Hepatocyte (in vitro differentiated cells): ENCODE results near the gene PHKG1. TPM values are rescaled to one million over a fixed set of nuclear protein-coding genes. Genes with fewer than 3 reads are reported as not detected.
"Not testable (repeated sequence)": the region's sequence is repeated elsewhere in the genome, so short reads cannot be mapped to it uniquely, and the experiment has no call there.

ENCODE experiments used
- DNase-seq: peaks from one replicate; pipeline ENCODE4 v3.0.0-alpha.2; 2016; ENCODE audit warnings: low spot score
- H2AFZ ChIP-seq: fragments of 200-600 bp; sonication (generic); 2 replicates; pipeline ENCODE4 v1.6.0; 2016; ENCODE audit warnings: antibody characterized with exemption, mild to moderate bottlenecking
- H3K27ac ChIP-seq: fragments of 200-600 bp; sonication (generic); 2 replicates; pipeline ENCODE4 v1.5.1; 2016; ENCODE audit warnings: mild to moderate bottlenecking
- H3K27me3 ChIP-seq: fragments of 200-600 bp; sonication (generic); 2 replicates; pipeline ENCODE4 v1.6.1; 2016
- H3K36me3 ChIP-seq: fragments of 200-600 bp; sonication (generic); replicated peaks from 2 replicates; pipeline ENCODE4 v1.5.1; 2016; ENCODE audit warnings: low read depth; ENCODE audit not compliant: insufficient read depth
- H3K4me1 ChIP-seq: fragments of 200-600 bp; sonication (generic); 2 replicates; pipeline ENCODE4 v1.5.1; 2016; ENCODE audit warnings: mild to moderate bottlenecking, moderate library complexity; ENCODE audit not compliant: insufficient read depth
- H3K4me2 ChIP-seq: fragments of 200-600 bp; sonication (generic); 2 replicates; pipeline ENCODE4 v1.6.0; 2016
- H3K4me3 ChIP-seq: fragments of 200-600 bp; sonication (generic); 2 replicates; pipeline ENCODE4 v1.5.1; 2016; ENCODE audit warnings: mild to moderate bottlenecking
- H3K79me2 ChIP-seq: fragments of 200-600 bp; sonication (generic); 2 replicates; pipeline ENCODE4 v1.6.0; 2017; ENCODE audit warnings: mild to moderate bottlenecking
- H3K9me2 ChIP-seq: fragments of 200-600 bp; sonication (generic); replicated peaks from 2 replicates; pipeline ENCODE4 v1.6.0; 2017; ENCODE audit warnings: mild to moderate bottlenecking; ENCODE audit not compliant: insufficient read depth
- H3K9me3 ChIP-seq: fragments of 200-600 bp; sonication (generic); 2 replicates; pipeline ENCODE4 v1.5.1; 2016; ENCODE audit warnings: low read depth, mild to moderate bottlenecking
- H4K20me1 ChIP-seq: fragments of 200-600 bp; sonication (generic); 2 replicates; pipeline ENCODE4 v1.6.0; 2016; ENCODE audit warnings: mild to moderate bottlenecking; ENCODE audit not compliant: insufficient read depth, poor library complexity, severe bottlenecking
- EZH2 ChIP-seq: fragments of 200-600 bp; sonication (generic); IDR thresholded peaks from 2 replicates; pipeline ENCODE4 v1.6.1; 2016; ENCODE audit warnings: antibody characterized with exemption, mild to moderate bottlenecking, borderline replicate concordance
- EZH2phosphoT487 ChIP-seq: fragments of 200-600 bp; sonication (generic); IDR thresholded peaks from one replicate; pipeline ENCODE4 v1.6.1; 2018; ENCODE audit warnings: antibody characterized with exemption, mild to moderate bottlenecking, low read depth, moderate library complexity; ENCODE audit not compliant: unreplicated experiment, severe bottlenecking
- WGBS: methylation state at CpG from one replicate; pipeline ENCODE4 v1.1.6; 2016; ENCODE audit warnings: low lambda C conversion rate; ENCODE audit errors: missing lambda C conversion rate; 5-methylcytosine and 5-hydroxymethylcytosine counted together
- polyA plus RNA-seq: library from polyadenylated mRNA; unstranded; fragments of >200 nt; fragmentation: Nextera tagmentation; extraction: Ambion mirVana; gene quantifications from 2 replicates; pipeline ENCODE4 v1.2.1, GENCODE V29; 2016
- total RNA-seq: library from RNA; depleted of rRNA; stranded (reverse); fragments of >200 nt; gene quantifications from 2 replicates; pipeline ENCODE4 v1.2.3, GENCODE V29; 2014
- TF ChIP-seq, protein P1 (sequence below): fragments of 200-600 bp; sonication (generic); IDR thresholded peaks from 2 replicates; pipeline ENCODE4 v1.5.1; 2016; ENCODE audit warnings: antibody characterized with exemption, mild to moderate bottlenecking; ENCODE audit not compliant: poor library complexity

PHKG1 gene
- total RNA-seq (not detected in 2 replicates), polyA plus RNA-seq (0.13 and 0.28 TPM in 2 replicates)

DNA sequence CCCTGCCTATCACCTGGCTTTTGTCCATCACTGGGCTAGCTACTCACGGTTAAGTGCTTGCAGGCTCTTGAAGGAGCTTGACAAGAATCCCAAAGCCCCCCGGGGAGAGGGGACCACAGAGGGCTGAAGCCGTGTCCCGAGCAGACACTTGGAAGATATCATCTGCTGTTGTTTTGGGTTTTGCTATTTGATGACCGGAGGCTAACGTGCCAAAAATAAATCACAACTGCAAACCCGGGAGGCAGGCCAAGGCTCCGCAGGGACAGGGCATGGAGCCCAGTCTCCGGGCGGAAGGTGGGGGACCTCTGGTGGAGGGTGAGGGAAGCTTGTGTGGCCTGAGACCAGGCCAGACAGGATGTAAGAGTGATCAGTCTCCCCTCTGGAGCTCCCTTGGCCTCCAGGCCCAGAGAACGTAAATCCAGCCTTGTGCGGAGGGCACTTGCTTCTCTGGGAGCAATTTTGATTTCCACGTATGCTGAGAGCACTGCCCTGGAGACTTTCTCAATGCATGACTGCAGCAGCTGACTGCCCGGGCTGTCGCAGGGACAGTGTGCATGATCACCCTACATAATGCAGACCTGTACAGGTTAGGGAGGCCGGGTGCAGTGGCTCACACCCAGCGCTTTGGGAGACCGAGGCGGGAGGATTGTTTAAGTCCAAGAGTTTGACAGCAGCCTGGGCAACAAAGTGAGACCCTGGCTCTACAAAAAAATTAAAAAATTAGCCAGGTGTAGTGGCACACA lies at the start of gene PHKG1:
Gene PHKG1 (minus strand): TSS at position 164 of the 743 bp plus-strand sequence. CDS start 4,011 bp downstream, outside the sequence.
- H2AFZ ChIP-seq, result no peak within 1 kb of the TSS
- H3K9me2 ChIP-seq, result no peaks in the 10 kb centered on the region
- H3K27ac ChIP-seq, result no peak within 1 kb of the TSS
- no peaks in the 10 kb centered on the region for H3K79me2 ChIP-seq
- no peak for TF ChIP-seq EZH2
- no peak for TF ChIP-seq EZH2phosphoT487
- TF ChIP-seq, protein P1, sequence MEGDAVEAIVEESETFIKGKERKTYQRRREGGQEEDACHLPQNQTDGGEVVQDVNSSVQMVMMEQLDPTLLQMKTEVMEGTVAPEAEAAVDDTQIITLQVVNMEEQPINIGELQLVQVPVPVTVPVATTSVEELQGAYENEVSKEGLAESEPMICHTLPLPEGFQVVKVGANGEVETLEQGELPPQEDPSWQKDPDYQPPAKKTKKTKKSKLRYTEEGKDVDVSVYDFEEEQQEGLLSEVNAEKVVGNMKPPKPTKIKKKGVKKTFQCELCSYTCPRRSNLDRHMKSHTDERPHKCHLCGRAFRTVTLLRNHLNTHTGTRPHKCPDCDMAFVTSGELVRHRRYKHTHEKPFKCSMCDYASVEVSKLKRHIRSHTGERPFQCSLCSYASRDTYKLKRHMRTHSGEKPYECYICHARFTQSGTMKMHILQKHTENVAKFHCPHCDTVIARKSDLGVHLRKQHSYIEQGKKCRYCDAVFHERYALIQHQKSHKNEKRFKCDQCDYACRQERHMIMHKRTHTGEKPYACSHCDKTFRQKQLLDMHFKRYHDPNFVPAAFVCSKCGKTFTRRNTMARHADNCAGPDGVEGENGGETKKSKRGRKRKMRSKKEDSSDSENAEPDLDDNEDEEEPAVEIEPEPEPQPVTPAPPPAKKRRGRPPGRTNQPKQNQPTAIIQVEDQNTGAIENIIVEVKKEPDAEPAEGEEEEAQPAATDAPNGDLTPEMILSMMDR, result peak; percentile 35
- no peaks in the 10 kb centered on the region for H4K20me1 ChIP-seq
- H3K4me3 ChIP-seq, result no peak within 1 kb of the TSS
- no peak for DNase-seq
- H3K36me3 ChIP-seq, result no peaks in the 10 kb centered on the region
- WGBS, result 73% methylated on average over 19 of the region's 19 CpGs
- H3K9me3 ChIP-seq, result no peaks in the 10 kb centered on the region
- no peaks in the 10 kb centered on the region for H3K4me1 ChIP-seq
- no peak within 1 kb of the TSS for H3K4me2 ChIP-seq
- no peaks in the 10 kb centered on the region for H3K27me3 ChIP-seq

DNA sequence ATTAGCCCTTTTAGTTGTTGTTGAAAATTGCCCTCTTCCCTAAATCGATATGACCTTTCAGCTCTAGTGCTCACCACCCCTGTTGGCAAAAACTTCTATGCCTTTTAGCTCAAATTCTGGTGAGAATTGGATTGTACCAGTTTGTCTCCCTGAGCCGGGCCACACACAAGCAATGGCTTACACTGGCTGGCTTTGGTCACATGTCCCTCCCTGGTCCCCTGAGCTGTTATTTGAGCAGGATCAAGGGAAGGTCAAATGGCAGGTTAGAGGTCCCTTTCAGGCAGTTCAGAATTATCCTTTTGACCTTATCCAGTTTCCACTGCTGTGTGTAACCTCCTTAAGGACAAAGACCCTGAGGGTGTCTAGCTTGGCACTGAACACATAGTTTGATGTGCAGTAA lies 38.3 kb upstream of the PHKG1 start:
- H3K36me3 ChIP-seq, result not testable (repeated sequence)

DNA sequence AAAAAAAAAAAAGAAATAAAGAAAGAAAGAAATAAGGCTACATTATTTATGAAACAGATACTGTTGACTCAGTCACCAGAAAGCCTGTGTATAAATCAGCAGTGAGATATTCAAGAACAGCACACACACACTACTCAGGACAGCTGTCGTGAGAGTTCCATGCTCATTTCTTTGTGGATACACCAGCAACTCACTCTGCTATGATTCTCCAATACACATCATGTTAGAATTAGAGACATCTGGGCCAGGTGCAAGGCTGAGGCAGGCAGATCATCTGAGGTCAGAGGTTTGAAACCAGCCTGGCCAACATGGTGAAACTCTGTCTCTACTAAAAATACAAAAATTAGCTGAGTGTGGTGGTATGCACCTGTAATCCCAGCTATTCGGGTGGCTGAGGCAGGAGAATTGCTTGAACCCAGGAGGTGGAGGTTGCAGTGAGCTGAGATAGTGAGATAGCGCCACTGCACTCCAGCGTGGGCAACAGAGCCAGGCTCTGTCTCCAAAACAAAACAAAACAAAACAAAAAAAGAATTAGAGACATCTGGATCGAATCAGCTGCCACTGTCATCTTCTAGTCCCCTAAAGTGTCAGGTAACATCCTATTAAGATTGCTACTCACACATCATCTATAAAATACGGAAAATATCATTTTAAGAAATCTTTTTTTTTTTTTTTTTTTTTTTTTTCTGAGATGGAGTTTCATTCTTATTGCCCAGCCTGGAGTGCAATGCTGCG lies 34.7 kb upstream of the PHKG1 start:
- no peaks in the 10 kb centered on the region for H4K20me1 ChIP-seq
- 65% methylated on average over 7 of the region's 7 CpGs for WGBS
- H3K9me2 ChIP-seq, result no peaks in the 10 kb centered on the region
- H3K4me3 ChIP-seq, result no peak overlapping the region
- H3K79me2 ChIP-seq, result no peaks in the 10 kb centered on the region
- H3K36me3 ChIP-seq, result no peaks in the 10 kb centered on the region
- H3K4me1 ChIP-seq, result no peaks in the 10 kb centered on the region
- no peaks in the 10 kb centered on the region for H3K27me3 ChIP-seq
- no peak for DNase-seq
- H3K27ac ChIP-seq, result no peak overlapping the region
- no peaks in the 10 kb centered on the region for H3K9me3 ChIP-seq
- no peak overlapping the region for H3K4me2 ChIP-seq
- H2AFZ ChIP-seq, result no peak overlapping the region
- TF ChIP-seq, protein P1, result no peak
- TF ChIP-seq EZH2 (no peak), EZH2phosphoT487 (no peak)

More for the DNA sequence above, 38.3 kb upstream of the PHKG1 start:
- H3K79me2 ChIP-seq, H4K20me1 ChIP-seq, H3K9me2 ChIP-seq, DNase-seq, H3K9me3 ChIP-seq, H3K4me2 ChIP-seq, H3K4me1 ChIP-seq, H2AFZ ChIP-seq, H3K4me3 ChIP-seq, H3K27ac ChIP-seq, H3K27me3 ChIP-seq: not testable (repeated sequence)
- WGBS, result 64% methylated on average over 2 of the region's 2 CpGs

DNA sequence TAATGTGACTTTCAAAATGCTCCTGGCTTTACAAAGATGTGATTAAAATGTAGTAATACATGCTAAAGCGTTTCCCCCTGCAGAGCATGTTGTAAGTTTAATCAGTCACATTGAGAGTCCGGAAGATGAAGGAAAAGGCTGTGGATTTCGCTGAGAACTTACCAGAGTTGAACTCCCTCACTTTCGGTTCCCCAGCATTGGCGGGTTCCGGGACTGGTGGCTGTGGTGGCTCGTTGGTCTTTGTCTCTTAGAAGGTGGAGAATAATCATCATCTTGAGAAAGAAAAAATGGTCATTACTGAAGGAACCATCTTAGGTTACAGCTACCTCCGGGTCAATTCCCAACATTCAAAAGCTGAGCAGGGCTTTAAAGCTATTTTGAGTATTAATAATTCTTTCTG lies 33.1 kb upstream of the PHKG1 start:
- no peaks in the 10 kb centered on the region for H3K9me2 ChIP-seq
- no peak overlapping the region for H2AFZ ChIP-seq
- H3K9me3 ChIP-seq, result no peaks in the 10 kb centered on the region
- DNase-seq, result no peak
- no peaks in the 10 kb centered on the region for H3K36me3 ChIP-seq
- WGBS, result 63% methylated on average over 8 of the region's 8 CpGs
- H4K20me1 ChIP-seq, result no peaks in the 10 kb centered on the region
- TF ChIP-seq, protein P1, result no peak
- TF ChIP-seq EZH2phosphoT487, result no peak
- no peak for TF ChIP-seq EZH2
- no peaks in the 10 kb centered on the region for H3K79me2 ChIP-seq
- no peaks in the 10 kb centered on the region for H3K4me1 ChIP-seq
- no peak overlapping the region for H3K27ac ChIP-seq
- H3K4me3 ChIP-seq, result no peak overlapping the region
- no peak overlapping the region for H3K4me2 ChIP-seq
- no peaks in the 10 kb centered on the region for H3K27me3 ChIP-seq
